Measurements from ENCODE around the gene DBNDD2.
A peak's percentile ranks its signal among the peaks of the same experiment; 100 is the strongest.

GRCh38 chr20:45419188-45420091, 11.4 kb downstream of the DBNDD2 start:
- no peak for TF ChIP-seq CTCF (IDR thresholded peaks at IDR 0.05)
- TF ChIP-seq POLR2A (IDR thresholded peaks at IDR 0.05): peak in 1 of 2 donors; percentile 61

Measured in adrenal gland (tissue), 5 donors.